ENCODE results near the gene NID1.

- no peak for TF ChIP-seq EZH2 (IDR thresholded peaks at IDR 0.05; ENCODE audit: borderline replicate concordance, low read depth, low read length, severe bottlenecking)
- TF ChIP-seq CTCF (IDR thresholded peaks at IDR 0.05; ENCODE audit: borderline replicate concordance, extremely low read depth, low read length, poor library complexity, severe bottlenecking) = no peak
Observed at GRCh38 chr1:235980976-235981375, 83.9 kb downstream of the NID1 start.
